Dermis microvascular lymphatic vessel endothelial cell (primary cell): ENCODE results near the gene IER3. TPM values are rescaled to one million over a fixed set of nuclear protein-coding genes. Genes with fewer than 3 reads are reported as not detected.

Experiments
- DNase-seq, 2 donors: peaks; one replicate each; pipeline versions ENCODE4 v3.0.0 to v3.0.0-alpha.2; 2010; ENCODE audit warnings: low read depth in 2 of 2
- total RNA-seq: library from RNA; depleted of rRNA; stranded (reverse); fragments of >200 nt; gene quantifications from 2 replicates; pipeline ENCODE4 v1.2.1, GENCODE V29; 2014

Gene IER3
- total RNA-seq, 1 donor from 2014 or later, result 46.3 TPM

GRCh38 chr6:30705620-30706019 is 38.7 kb downstream of the IER3 start:
- DNase-seq, result no peak

- no peak for DNase-seq
Observed at GRCh38 chr6:30703821-30704220, 40.5 kb downstream of the IER3 start.

- DNase-seq, result no peak
Observed at GRCh38 chr6:30703011-30703410, 41.3 kb downstream of the IER3 start.

- no peak for DNase-seq
Observed at GRCh38 chr6:30700340-30700739, 44.0 kb downstream of the IER3 start.

GRCh38 chr6:30696432-30696831 is 47.9 kb downstream of the IER3 start:
- DNase-seq, result no peak

Other genes starting within 250 kb of the IER3 start
- gene GNL1, start 188.1 kb downstream of the IER3 start, total RNA-seq, result 43.1 and 53.1 TPM in 2 replicates
- gene PRR3, start 187.3 kb downstream of the IER3 start, total RNA-seq, result 2.2 and 2.5 TPM in 2 replicates
- 29.3 and 43.2 TPM in 2 replicates for gene ABCF1, start 173.1 kb downstream of the IER3 start, total RNA-seq
- gene PPP1R10, start 127.3 kb downstream of the IER3 start, total RNA-seq, result 9.1 and 10.1 TPM in 2 replicates
- gene MRPS18B, start 126.7 kb downstream of the IER3 start, total RNA-seq, result 35.9 and 60.9 TPM in 2 replicates
- gene ATAT1, start 117.7 kb downstream of the IER3 start, total RNA-seq, result 2.7 and 3.4 TPM in 2 replicates
- 1.7 and 3.2 TPM in 2 replicates for gene C6orf136, start 97.4 kb downstream of the IER3 start, total RNA-seq
- 30.3 and 36.9 TPM in 2 replicates for gene DHX16, start 71.5 kb downstream of the IER3 start, total RNA-seq
- 25.2 and 37.4 TPM in 2 replicates for gene PPP1R18, start 57.9 kb downstream of the IER3 start, total RNA-seq
- 1.8 and 2.1 TPM in 2 replicates for gene NRM, start 53.6 kb downstream of the IER3 start, total RNA-seq
- gene MDC1, start 27.3 kb downstream of the IER3 start, total RNA-seq, result 4.9 and 5.7 TPM in 2 replicates
- gene TUBB, start 24.2 kb downstream of the IER3 start, total RNA-seq, result 397 and 399 TPM in 2 replicates
- gene FLOT1, start 1.9 kb downstream of the IER3 start, total RNA-seq, result 52.5 and 55.2 TPM in 2 replicates
- 4.0 and 10.1 TPM in 2 replicates for gene DDR1, start 140.0 kb upstream of the IER3 start, total RNA-seq
- gene GTF2H4, start 163.7 kb upstream of the IER3 start, total RNA-seq, result 10.4 and 13.7 TPM in 2 replicates
- gene VARS2, start 169.7 kb upstream of the IER3 start, total RNA-seq, result 11.1 and 16.6 TPM in 2 replicates
- not detected in 2 replicates for gene SFTA2, start 187.6 kb upstream of the IER3 start, total RNA-seq
- not detected in 2 replicates for gene MUCL3, start 196.4 kb upstream of the IER3 start, total RNA-seq
- gene MUC21, start 239.2 kb upstream of the IER3 start, total RNA-seq, result not detected in 2 replicates